WTC11 (cell line): ENCODE results near the gene HADHB.
A peak's percentile ranks its signal among the peaks of the same experiment; 100 is the strongest.

Experiments used
- CBFB ChIP-seq: sonication (generic); formaldehyde crosslinking; IDR thresholded peaks from 2 replicates; pipeline ENCODE4 v1.8.1; 2022; ENCODE audit warnings: mild to moderate bottlenecking, low read depth, missing genetic modification reagents
- ESRRA ChIP-seq: sonication (generic); formaldehyde crosslinking; IDR thresholded peaks from 2 replicates; pipeline ENCODE4 v1.8.1; 2022; ENCODE audit warnings: mild to moderate bottlenecking, missing genetic modification reagents, borderline replicate concordance
- FOXK1 ChIP-seq: sonication (generic); formaldehyde crosslinking; IDR thresholded peaks from 2 replicates; pipeline ENCODE4 v1.8.0; 2022; ENCODE audit warnings: mild to moderate bottlenecking, moderate library complexity, missing genetic modification reagents
- KAT7 ChIP-seq: sonication (generic); formaldehyde crosslinking; IDR thresholded peaks from 2 replicates; pipeline ENCODE4 v1.8.1; 2023; ENCODE audit warnings: missing genetic modification reagents, mild to moderate bottlenecking, borderline replicate concordance
- NR3C1 ChIP-seq: sonication (generic); formaldehyde crosslinking; conservative IDR thresholded peaks from 2 replicates; pipeline ENCODE4 v1.8.1; 2023; ENCODE audit warnings: low read depth, mild to moderate bottlenecking, missing genetic modification reagents
- OVOL2 ChIP-seq: fragments of 250-450 bp; sonication (Bioruptor Pico); IDR thresholded peaks from 2 replicates; pipeline ENCODE4 v1.9.0; 2021; ENCODE audit warnings: mild to moderate bottlenecking, borderline replicate concordance
- RELA ChIP-seq: sonication (generic); formaldehyde crosslinking; IDR thresholded peaks from 2 replicates; pipeline ENCODE4 v1.8.1; 2022; ENCODE audit warnings: missing genetic modification reagents, mild to moderate bottlenecking, borderline replicate concordance
- USF1 ChIP-seq: sonication (generic); formaldehyde crosslinking; IDR thresholded peaks from 2 replicates; pipeline ENCODE4 v1.8.0; 2022; ENCODE audit warnings: mild to moderate bottlenecking, missing genetic modification reagents
- ZNF317 ChIP-seq: sonication (generic); formaldehyde crosslinking; IDR thresholded peaks from 2 replicates; pipeline ENCODE4 v1.8.1; 2023; ENCODE audit warnings: low read depth, mild to moderate bottlenecking, moderate library complexity, missing genetic modification reagents, borderline replicate concordance
- TF ChIP-seq, protein P1 (sequence below): fragments of 250-450 bp; sonication (Bioruptor Pico); IDR thresholded peaks from 2 replicates; pipeline ENCODE4 v1.9.0; 2021; ENCODE audit warnings: moderate library complexity, mild to moderate bottlenecking, inconsistent platforms, borderline replicate concordance
- TF ChIP-seq, protein P2 (sequence below): fragments of 200-600 bp; IDR thresholded peaks from 2 replicates; pipeline ENCODE4 v1.8.0; 2022; ENCODE audit warnings: antibody characterized with exemption
- TF ChIP-seq, protein P3 (sequence below): sonication (generic); formaldehyde crosslinking; IDR thresholded peaks from 2 replicates; pipeline ENCODE4 v1.8.1; 2023; ENCODE audit warnings: mild to moderate bottlenecking, missing genetic modification reagents, moderate library complexity
- TF ChIP-seq, protein P4 (sequence below): sonication (generic); formaldehyde crosslinking; IDR thresholded peaks from 2 replicates; pipeline ENCODE4 v1.8.0; 2022; ENCODE audit warnings: mild to moderate bottlenecking, missing genetic modification reagents

DNA sequence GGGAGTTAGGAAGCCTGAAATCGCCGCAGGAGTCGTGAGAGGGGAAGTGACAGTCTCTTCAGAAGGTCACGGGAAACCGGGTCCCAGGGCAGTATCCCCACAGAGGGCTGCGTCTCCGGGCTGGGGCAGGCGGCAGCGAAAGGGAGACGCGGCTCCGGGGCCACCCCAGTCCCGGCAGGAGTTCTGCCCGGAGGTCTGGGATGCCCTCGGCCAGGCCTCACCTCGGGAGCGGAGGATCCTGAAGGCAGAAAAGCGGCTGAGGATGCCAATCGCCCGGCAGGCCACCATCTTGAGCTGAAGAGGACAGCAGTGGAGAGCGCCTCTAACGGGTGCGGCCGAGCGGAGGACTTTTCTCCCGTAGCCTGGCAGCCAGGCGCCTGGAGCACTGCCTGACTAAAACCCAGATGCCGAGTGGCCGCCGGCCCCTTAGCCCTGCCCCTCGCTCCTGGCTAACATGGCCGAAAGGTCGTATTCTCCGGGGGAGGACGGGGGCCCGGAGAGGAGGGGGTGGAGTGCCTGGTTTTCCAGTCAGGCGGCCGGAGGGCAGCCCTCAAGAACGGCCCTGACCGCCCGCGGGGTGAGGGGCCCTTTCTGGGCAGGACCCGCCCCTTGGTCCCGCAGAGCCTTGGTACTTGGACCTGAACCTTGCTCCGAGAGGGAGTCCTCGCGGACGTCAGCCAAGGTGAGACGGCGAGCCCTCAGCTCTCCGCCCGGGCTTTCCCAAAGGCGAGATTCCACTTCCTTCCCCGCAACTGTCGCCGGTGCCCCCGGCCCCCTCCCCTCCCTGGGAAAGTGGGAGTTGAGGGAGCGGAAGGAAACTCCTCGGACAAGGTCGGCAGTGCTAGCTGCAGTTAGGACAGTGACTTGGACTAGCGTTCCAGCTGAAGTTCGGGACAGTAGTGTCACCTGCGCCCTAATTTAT, at the start of gene HADHB, which contains the start of gene HADHA:
- TF ChIP-seq, protein P1, sequence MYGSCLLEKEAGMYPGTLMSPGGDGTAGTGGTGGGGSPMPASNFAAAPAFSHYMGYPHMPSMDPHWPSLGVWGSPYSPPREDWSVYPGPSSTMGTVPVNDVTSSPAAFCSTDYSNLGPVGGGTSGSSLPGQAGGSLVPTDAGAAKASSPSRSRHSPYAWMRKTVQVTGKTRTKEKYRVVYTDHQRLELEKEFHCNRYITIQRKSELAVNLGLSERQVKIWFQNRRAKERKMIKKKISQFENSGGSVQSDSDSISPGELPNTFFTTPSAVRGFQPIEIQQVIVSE (CRISPR knock-in tag): no peak
- TF ChIP-seq, protein P2, sequence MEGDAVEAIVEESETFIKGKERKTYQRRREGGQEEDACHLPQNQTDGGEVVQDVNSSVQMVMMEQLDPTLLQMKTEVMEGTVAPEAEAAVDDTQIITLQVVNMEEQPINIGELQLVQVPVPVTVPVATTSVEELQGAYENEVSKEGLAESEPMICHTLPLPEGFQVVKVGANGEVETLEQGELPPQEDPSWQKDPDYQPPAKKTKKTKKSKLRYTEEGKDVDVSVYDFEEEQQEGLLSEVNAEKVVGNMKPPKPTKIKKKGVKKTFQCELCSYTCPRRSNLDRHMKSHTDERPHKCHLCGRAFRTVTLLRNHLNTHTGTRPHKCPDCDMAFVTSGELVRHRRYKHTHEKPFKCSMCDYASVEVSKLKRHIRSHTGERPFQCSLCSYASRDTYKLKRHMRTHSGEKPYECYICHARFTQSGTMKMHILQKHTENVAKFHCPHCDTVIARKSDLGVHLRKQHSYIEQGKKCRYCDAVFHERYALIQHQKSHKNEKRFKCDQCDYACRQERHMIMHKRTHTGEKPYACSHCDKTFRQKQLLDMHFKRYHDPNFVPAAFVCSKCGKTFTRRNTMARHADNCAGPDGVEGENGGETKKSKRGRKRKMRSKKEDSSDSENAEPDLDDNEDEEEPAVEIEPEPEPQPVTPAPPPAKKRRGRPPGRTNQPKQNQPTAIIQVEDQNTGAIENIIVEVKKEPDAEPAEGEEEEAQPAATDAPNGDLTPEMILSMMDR: no peak
- no peak; the same call in 1 of the 2 replicates for TF ChIP-seq KAT7 (CRISPR knock-in tag)
- no peak for TF ChIP-seq OVOL2 (CRISPR knock-in tag)
- TF ChIP-seq USF1: peak; percentile 47
- TF ChIP-seq, protein P3, sequence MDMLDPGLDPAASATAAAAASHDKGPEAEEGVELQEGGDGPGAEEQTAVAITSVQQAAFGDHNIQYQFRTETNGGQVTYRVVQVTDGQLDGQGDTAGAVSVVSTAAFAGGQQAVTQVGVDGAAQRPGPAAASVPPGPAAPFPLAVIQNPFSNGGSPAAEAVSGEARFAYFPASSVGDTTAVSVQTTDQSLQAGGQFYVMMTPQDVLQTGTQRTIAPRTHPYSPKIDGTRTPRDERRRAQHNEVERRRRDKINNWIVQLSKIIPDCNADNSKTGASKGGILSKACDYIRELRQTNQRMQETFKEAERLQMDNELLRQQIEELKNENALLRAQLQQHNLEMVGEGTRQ (CRISPR knock-in tag): no peak
- TF ChIP-seq, protein P4, sequence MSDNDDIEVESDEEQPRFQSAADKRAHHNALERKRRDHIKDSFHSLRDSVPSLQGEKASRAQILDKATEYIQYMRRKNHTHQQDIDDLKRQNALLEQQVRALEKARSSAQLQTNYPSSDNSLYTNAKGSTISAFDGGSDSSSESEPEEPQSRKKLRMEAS: peak; percentile 38; the same call in 1 of the 2 replicates
- peak; percentile 40; the same call in 1 of the 2 replicates for TF ChIP-seq ESRRA (CRISPR knock-in tag)
- no peak for TF ChIP-seq CBFB (CRISPR knock-in tag)
- TF ChIP-seq FOXK1 (CRISPR knock-in tag): peak; percentile 76
- 0 out of 2 replicates have a peak, but pooled peaks have one; percentile 52 for TF ChIP-seq RELA (CRISPR knock-in tag)
- no peak for TF ChIP-seq NR3C1 (CRISPR knock-in tag)
- TF ChIP-seq ZNF317 (CRISPR knock-in tag): no peak
